ENCODE data around the gene AP2A2.

GRCh38 chr11:880447-880846 lies 45.2 kb upstream of the AP2A2 start:
- TF ChIP-seq POLR2AphosphoS5 (IDR thresholded peaks at IDR 0.05) = no peak
- no peak for TF ChIP-seq CTCF (IDR thresholded peaks at IDR 0.05)
